Mammary epithelial cell (primary cell): ENCODE measurements around the gene MYO15A.

Experiments used
- CTCF ChIP-seq, 2 donors: IDR thresholded peaks in 1 of 2; conservative IDR thresholded peaks in 1 of 2; 2 replicates each; pipeline ENCODE4 v1.5.1; 2011 to 2012; ENCODE audit warnings: inconsistent platforms in 2 of 2, low read length in 2 of 2, mild to moderate bottlenecking in 2 of 2, control low read depth in 1 of 2, low read depth in 1 of 2; ENCODE audit not compliant: insufficient read depth in 1 of 2; ENCODE audit errors: extremely low read depth in 1 of 2
- EZH2 ChIP-seq: IDR thresholded peaks from 2 replicates; pipeline ENCODE4 v1.6.1; 2012; ENCODE audit warnings: low read length, inconsistent platforms, borderline replicate concordance

GRCh38 chr17:18226284-18226945, 117.9 kb downstream of the MYO15A start:
- TF ChIP-seq CTCF (conservative IDR thresholded peaks at IDR 0.05 in 1 of 2, IDR thresholded peaks at IDR 0.05 in 1 of 2; ENCODE audit: extremely low read depth in 1 of 2, insufficient read depth in 1 of 2, low read depth in 1 of 2, low read length in 2 of 2): no peak
- TF ChIP-seq EZH2: no peak
